Epithelial cell of alveolus of lung (primary cell): ENCODE measurements around the gene ITPKC. TPM values are rescaled to one million over a fixed set of nuclear protein-coding genes. Genes with fewer than 3 reads are reported as not detected.

Experiments used
- total RNA-seq: library from RNA; depleted of rRNA; stranded (reverse); fragments of >200 nt; gene quantifications from 2 replicates; pipeline ENCODE4 v1.2.1, GENCODE V29; 2015

Gene ITPKC
- total RNA-seq = 13.7 and 19.3 TPM in 2 replicates

DNA sequence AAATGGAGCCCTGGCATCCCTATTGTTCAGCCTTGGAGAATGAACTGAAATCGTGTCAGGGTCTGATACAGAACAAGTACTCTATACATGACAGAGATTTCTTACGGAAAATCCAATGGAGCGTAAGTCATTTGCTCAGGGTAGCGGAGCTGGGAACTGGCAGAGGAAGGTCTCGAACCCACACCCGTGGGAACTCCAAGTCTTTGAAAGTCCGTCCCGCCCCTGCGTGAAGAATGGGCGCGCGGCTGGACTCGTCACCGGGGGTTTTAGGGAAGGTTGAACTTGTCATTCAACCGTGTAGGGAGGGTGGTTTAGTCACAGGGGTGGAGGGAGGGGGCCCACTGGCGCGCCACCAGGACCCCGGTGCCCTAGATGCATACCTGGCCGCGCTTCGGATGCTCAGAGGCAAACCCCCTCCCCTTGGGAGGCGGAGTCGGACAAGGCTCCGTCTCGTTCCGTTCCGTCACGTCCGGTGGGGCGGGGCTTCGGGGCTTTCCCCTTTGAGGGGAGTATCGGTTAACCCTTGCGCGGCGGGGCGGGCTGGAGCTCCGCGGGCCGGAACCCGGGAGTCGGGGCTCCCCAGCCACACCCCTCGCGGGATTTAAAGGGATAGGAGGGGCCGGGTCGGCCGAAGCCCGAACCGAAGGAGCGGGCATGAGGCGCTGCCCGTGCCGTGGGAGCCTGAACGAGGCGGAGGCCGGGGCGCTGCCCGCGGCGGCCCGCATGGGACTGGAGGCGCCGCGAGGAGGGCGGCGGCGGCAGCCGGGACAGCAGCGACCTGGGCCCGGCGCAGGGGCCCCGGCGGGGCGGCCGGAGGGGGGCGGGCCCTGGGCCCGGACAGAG lies at the start of gene ITPKC, which contains the start of gene COQ8B:
Gene ITPKC (plus strand): TSS at position 631 of the 843 bp plus-strand sequence. CDS start 24 bp downstream, at position 655.
Gene COQ8B (minus strand): TSS at position 405 of the 843 bp plus-strand sequence. CDS start 2,254 bp downstream, outside the sequence.

DNA sequence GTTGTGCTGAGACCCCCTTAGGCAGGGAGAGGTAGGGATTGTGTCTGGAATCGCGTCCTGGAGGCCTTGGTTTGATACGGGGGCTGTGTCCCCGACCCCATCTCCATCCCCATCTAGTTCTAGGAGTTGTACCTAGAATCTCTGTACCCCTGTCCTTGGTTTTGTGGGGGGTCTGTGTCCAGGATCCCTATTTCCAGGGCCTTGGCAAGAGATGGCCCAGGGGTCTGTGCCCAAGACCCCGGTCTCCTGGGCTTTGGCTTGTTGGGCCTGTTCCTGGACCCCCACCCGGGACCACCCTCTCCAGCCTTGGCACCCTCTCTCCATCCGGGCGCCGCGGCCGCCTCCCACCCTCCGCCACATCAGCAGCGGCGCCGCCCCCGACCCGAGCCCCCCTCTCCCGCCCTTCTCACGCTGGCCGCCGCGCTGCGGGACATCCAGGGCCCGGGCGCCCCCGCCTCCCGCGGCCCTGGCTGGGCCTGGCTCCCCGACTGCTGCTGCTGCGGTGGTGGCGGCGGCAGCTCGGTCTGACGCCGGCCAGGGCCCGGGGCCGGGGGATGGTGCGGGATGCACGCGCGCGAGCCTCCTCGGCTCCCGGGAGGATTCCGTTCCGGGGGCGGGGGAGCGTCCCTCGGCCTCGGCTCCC lies 26.7 kb upstream of the ITPKC start, which contains the start of gene NUMBL:
Gene NUMBL (minus strand): TSS at position 602 of the 643 bp plus-strand sequence. CDS start 168 bp downstream, at position 434.

DNA sequence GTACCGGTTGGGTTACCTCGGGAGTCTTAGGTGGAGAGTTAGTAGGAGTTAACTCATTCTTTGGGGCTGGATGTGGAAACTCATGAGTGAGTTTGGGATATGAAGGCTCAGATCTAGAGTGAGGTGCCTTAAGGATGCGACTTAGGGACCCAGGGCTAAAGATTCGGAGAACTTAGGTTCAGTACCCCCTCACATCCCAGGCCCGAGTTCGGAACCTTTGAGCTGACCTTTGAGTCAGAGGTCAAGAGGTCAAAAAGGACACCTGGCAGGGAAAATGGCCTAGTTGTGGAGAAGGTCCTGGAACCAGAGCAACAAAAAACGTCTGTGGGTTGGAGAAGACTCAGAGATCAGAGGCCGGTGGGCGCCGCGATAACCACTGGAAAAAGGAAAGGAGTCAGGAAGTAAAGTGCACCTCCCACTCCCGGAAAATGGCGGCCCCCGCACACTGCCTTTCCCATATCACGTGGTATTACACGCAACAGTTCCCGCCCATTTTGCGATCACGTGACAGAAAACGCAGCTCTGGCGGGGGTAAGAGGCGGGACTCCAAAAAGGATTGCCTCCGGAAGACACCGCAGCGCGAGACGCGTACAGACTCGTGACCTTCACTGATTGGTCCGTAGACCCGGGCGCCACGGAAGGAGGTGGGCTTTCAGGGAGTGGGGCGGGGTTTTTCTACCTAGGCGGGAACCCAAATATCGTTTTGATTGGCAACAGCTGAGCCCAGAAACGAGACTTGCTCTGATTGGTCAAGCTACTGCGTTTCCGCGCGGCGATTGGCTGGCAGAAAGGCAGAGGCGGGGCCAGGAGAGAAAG lies 33.4 kb downstream of the ITPKC start, which contains the start of gene ACTMAP:
Gene ACTMAP (minus strand): TSS at position 420 of the 816 bp plus-strand sequence. CDS start 674 bp downstream, outside the sequence.

DNA sequence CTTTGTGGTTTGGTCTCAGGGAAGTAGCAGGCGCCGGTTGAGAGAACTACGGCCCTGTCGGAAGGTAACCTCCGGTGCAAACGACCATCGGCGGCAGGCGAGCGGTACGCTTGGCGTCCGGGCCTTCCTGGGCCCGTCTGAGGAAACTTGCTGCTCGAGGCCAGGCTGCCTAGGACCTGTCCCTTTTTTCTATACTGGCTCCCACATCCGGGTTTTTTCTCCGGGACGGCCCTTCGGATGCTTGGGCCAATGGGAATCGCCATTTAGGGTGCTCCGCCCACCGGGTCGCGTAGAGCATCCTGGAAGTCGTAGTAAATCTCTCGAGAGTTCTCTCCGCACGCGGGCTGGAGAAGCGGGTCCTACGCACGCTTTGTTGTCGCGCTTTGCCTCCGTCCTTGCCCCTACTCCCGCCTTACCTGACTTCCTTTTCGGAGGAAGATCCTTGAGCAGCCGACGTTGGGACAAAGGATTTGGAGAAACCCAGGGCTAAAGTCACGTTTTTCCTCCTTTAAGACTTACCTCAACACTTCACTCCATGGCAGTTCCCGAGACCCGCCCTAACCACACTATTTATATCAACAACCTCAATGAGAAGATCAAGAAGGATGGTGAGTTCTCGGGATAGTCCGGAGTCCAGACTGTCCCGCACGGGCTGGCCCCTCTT lies 34.1 kb downstream of the ITPKC start, which contains the start of gene SNRPA:
Gene SNRPA (plus strand): TSS at position 330 of the 664 bp plus-strand sequence. CDS start 206 bp downstream, at position 536.

DNA sequence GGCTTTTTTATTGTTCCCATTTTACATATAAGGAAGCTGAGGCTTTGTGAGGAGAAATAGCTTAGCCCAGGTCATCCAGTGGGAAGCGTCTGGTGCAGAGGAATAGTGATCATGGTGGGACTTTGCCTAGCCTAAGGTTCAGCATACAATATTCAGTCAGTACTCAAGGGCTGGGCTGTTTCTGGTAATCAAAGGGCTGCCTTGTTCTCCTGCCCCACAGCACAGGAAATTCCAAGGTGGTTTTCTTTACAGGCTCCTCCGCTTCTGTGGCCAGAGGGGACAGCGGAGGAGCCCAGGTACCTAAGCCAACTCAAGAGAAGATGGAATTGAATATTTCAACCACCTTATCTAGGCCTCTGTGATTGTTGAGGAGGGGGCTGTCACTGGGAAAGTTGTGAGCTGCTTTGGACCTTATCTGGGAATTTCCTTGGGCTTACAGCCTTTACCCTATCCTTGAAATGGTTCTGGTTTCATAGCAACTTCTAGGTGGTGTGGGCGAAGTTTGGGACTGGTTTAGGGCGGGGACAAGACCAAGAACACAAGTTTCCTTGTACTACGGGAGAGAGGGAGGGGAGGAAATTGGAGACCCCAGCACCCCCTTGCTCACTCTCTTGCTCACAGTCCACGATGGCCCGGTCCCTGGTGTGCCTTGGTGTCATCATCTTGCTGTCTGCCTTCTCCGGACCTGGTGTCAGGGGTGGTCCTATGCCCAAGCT lies 58.2 kb downstream of the ITPKC start, which contains the start of gene MIA:
Gene MIA (plus strand): TSS at position 606 of the 716 bp plus-strand sequence. CDS start 22 bp downstream, at position 628.

DNA sequence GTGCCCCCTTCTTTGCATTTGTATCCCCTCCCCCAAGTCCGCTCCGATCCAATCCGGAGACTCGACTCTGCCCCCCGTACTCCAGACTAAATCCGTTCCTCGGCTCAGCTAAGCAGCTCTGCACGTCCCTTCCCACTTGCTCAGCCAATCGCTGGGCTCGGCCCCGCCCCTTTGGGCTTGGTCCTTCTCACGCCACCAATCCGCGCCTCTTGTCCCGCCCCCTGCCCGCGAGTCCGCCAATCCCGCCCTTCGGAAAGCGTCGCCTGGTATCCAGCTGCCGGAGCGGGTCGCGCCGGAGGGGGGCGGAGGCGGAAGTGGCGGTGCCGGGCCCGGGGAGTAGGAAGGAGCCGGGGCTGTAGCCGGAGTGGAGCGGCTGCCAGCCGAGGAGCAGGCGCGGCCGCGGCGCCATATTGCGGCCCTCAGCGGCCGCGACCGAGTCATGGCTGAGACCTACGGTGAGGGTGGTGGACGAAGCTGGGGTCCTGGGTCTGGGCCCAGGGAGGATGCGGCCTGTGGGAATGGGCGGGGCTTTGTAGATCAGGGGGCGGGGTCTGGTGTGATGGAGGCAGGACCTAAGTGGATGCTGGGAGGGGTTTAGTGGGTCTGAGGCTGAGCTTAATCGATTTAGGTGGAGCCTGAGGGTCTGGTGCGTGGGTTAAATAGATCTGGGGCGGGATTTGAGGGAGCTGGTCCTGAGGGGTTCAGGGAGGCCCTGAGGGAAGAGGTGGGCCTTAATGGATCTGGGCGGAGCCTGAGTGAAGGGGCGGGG lies 61.2 kb downstream of the ITPKC start, which contains the start of gene RAB4B:
Gene RAB4B (plus strand): TSS at position 311 of the 769 bp plus-strand sequence. CDS start 129 bp downstream, at position 440.

Other genes with a start within 250 kb of the ITPKC start
- 85.1 and 95.4 TPM in 2 replicates for gene SHKBP1, start 140.2 kb upstream of the ITPKC start, total RNA-seq
- gene LTBP4, start 115.7 kb upstream of the ITPKC start, total RNA-seq = 78.5 and 278 TPM in 2 replicates
- gene NUMBL, start 26.5 kb upstream of the ITPKC start, total RNA-seq = 32.6 and 45.3 TPM in 2 replicates
- 23.7 and 48.1 TPM in 2 replicates for gene COQ8B, start 226 bp upstream of the ITPKC start, total RNA-seq
- gene ACTMAP, start 33.4 kb downstream of the ITPKC start, total RNA-seq = 2.2 and 11.3 TPM in 2 replicates
- gene SNRPA, start 34.1 kb downstream of the ITPKC start, total RNA-seq = 132 and 154 TPM in 2 replicates
- 1.8 TPM in 1 of 2 replicates, not detected in the other for gene MIA, start 58.4 kb downstream of the ITPKC start, total RNA-seq
- gene RAB4B, start 61.1 kb downstream of the ITPKC start, total RNA-seq = 15.6 and 25.0 TPM in 2 replicates
- gene EGLN2, start 82.1 kb downstream of the ITPKC start, total RNA-seq = 82.5 and 89.2 TPM in 2 replicates
- gene CYP2A6, start 133.3 kb downstream of the ITPKC start, total RNA-seq = not detected in 2 replicates
- not detected in 2 replicates for gene CYP2A7, start 165.1 kb downstream of the ITPKC start, total RNA-seq